Duodenal mucosa (tissue), 2 donors: ENCODE results near the gene HDC.

Experiments used
- H3K27ac ChIP-seq: one replicate; pipeline ENCODE4 v1.7.0; 2013; ENCODE audit warnings: low read depth, low read length
- H3K27me3 ChIP-seq, 2 donors: one replicate each; pipeline ENCODE4 v1.7.0; 2013; ENCODE audit warnings: low read length in 2 of 2, control low read depth in 1 of 2; ENCODE audit not compliant: insufficient read depth in 2 of 2, control insufficient read depth in 1 of 2
- H3K36me3 ChIP-seq, 2 donors: one replicate each; pipeline ENCODE4 v1.7.0; 2013; ENCODE audit warnings: low read length in 2 of 2, control low read depth in 1 of 2; ENCODE audit not compliant: insufficient read depth in 2 of 2, control insufficient read depth in 1 of 2
- H3K4me1 ChIP-seq, 2 donors: one replicate each; pipeline ENCODE4 v1.7.0; 2013; ENCODE audit warnings: low read length in 2 of 2, control low read depth in 1 of 2; ENCODE audit not compliant: insufficient read depth in 2 of 2, control insufficient read depth in 1 of 2
- H3K4me3 ChIP-seq, 2 donors: one replicate each; pipeline ENCODE4 v1.7.0; 2013; ENCODE audit warnings: low read length in 2 of 2, low read depth in 1 of 2
- H3K9ac ChIP-seq, 2 donors: one replicate each; pipeline ENCODE4 v1.7.0; 2013; ENCODE audit warnings: low read length in 2 of 2, low read depth in 1 of 2
- H3K9me3 ChIP-seq, 2 donors: one replicate each; pipeline ENCODE4 v1.7.0; 2013; ENCODE audit warnings: low read length in 2 of 2, control low read depth in 1 of 2; ENCODE audit not compliant: control insufficient read depth in 1 of 2

The HDC gene

DNA sequence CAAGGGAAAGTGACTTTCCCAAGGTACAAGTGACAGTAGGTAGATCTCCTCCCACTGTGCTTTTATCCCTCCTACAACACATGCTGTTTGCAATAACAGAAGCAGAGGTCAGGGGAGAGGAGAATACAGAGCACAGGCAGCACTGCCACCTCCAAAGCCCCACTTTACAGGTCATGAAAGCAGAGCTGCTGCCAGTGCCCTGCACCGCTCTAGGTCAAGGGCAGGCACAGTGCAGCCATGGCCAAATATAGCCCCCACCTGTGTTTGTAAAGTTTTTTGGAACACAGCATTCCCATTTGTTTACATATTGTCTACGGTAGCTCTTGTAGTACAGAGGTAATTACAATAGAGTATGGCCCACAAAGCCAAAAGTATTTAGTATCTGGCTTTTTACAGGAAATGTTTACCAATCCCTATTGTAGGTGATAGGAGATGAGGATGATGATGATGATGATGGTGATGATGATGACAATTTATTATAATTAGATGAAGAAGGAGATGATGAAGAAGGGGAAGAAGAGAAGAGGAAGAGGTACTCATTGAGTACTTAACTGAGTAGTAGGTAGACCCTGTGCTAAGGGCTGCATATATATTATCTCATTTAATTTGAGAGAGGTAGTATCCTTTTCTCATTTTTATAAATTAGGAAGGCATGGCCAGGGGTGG lies 20.4 kb downstream of the HDC start:
- H3K9me3 ChIP-seq = no peaks in the 10 kb centered on the region
- H3K27me3 ChIP-seq = no peaks in the 10 kb centered on the region
- H3K27ac ChIP-seq = no peak overlapping the region
- H3K9ac ChIP-seq = no peak overlapping the region
- peaks cover 9 to 11% of the 10 kb centered on the region in 2 donors for H3K4me1 ChIP-seq
- no peaks in the 10 kb centered on the region for H3K36me3 ChIP-seq
- H3K4me3 ChIP-seq = no peak overlapping the region

DNA sequence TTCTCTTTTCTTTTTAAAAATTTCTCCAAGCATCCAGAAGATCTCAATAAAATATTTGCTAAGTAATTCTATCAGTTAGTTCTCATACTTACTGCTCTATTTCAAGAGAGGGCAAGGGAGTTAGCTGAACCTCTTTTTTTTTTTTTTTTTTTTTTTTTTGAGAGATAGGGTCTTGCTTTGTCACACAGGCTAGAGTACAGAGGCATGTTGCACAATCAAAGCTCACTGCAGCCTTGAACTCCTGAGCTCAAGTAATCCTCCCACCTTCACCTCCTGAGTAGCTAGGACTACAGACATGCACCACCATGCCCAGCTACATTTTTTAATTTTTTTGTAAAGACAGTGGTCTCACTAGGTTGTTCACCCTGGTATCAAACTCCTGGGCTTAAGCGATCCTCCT lies 21.4 kb downstream of the HDC start:
- Histone ChIP-seq H3K4me3 (no peak overlapping the region), H3K36me3 (no peaks in the 10 kb centered on the region), H3K27ac (no peak overlapping the region), H3K9ac (no peak overlapping the region), H3K27me3 (no peaks in the 10 kb centered on the region), H3K9me3 (no peaks in the 10 kb centered on the region), H3K4me1 (peaks cover 9 to 11% of the 10 kb centered on the region in 2 donors)

DNA sequence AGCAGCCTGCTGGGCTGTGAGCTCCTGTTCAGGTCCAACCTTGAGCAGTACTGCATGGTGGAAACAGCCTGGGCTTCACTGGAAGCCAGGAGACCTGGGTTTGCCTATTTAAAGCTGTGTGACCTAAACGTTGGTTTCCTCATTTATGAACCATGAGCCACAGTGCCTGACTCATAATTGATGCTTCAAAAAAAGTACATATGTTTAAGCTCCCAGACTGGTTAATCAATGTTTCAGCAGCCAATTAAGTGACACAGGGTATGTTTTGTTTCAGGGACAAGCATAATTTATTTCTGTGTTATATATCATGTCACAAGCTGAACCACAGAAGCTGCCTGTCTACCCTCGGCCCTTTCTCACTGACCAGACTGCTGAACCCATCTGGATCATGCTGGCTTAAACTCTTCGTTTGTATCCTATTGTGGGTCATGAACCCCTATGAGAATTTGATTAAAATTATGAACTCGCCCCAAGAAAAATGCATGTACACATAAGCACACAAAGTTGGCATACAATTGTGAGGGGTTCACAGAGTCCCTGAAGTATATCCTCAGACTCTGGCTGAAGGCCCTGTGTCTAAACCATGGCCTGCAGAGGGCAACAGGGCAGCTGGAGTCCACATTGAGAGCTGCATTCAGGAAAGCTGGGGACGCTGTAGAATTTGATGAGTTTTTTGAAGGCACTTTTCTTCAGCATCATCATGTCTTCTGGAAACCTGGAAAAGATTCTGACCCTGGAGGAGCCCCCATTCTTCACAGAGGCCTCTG lies 23.7 kb downstream of the HDC start:
- no peaks in the 10 kb centered on the region for H3K9me3 ChIP-seq
- no peak overlapping the region for H3K4me3 ChIP-seq
- no peaks in the 10 kb centered on the region for H3K4me1 ChIP-seq
- no peak overlapping the region for H3K27ac ChIP-seq
- no peaks in the 10 kb centered on the region for H3K27me3 ChIP-seq
- no peaks in the 10 kb centered on the region for H3K36me3 ChIP-seq
- H3K9ac ChIP-seq = no peak overlapping the region

DNA sequence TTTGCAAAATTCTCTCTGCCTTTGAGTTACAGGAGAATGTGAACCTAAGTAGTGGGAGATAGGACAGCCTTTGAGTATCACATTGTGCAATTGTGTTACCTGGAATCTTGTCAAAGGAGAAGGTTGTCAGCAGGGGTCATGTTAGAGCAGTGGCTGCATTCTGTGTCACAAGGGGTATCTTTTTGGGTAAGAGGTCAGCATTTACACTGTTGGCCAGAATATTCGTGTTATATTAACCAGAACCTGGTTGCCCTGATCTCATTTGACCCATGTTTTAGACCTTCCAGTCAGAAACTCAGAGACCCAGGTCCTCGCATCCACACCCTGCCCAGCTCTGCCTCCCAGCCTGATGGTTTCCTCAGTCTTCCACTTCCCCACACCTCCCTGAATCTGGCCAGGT lies 27.3 kb downstream of the HDC start:
- no peak overlapping the region for H3K27ac ChIP-seq
- H3K36me3 ChIP-seq = no peaks in the 10 kb centered on the region
- no peaks in the 10 kb centered on the region for H3K27me3 ChIP-seq
- H3K4me3 ChIP-seq = no peak overlapping the region
- H3K9ac ChIP-seq = no peak overlapping the region
- H3K4me1 ChIP-seq = no peaks in the 10 kb centered on the region
- no peaks in the 10 kb centered on the region for H3K9me3 ChIP-seq

DNA sequence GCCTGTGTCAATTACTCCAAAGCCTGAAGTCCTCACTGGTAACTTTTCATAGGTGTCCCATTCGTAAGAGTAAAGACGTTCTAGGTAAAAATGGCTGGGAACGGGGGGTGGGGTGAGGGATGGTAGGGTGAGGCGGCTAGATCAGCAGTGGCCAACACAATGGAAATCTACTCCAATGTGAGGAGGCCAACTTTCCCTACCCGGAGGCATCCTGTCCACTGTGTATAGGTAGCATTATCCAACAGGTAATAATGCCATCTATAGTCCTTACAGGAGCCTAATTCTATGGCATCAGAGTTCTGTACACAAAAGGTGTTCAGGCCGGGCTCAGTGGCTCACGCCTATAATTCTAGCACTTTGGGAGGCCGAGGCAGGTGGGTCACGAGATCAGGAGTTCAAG lies 29.1 kb downstream of the HDC start:
- Histone ChIP-seq H3K4me3 (no peak overlapping the region), H3K4me1 (no peaks in the 10 kb centered on the region), H3K36me3 (no peaks in the 10 kb centered on the region), H3K9me3 (no peaks in the 10 kb centered on the region), H3K27ac (no peak overlapping the region), H3K9ac (no peak overlapping the region), H3K27me3 (no peaks in the 10 kb centered on the region)

DNA sequence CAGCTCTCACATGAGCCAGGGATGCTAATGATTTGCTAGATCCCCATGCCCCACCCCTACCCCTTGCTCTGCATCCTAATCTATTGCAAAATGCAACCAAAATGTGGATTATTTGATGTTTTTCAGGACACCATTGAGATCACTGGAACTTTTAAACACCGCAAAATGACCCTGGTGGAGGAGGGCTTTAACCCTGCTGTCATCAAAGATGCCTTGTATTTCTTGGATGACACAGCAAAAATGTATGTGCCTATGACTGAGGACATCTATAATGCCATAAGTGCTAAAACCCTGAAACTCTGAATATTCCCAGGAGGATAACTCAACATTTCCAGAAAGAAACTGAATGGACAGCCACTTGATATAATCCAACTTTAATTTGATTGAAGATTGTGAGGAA lies 29.7 kb downstream of the HDC start:
- Histone ChIP-seq H3K4me1 (no peaks in the 10 kb centered on the region), H3K27ac (no peak overlapping the region), H3K27me3 (no peaks in the 10 kb centered on the region), H3K9ac (no peak overlapping the region), H3K36me3 (no peaks in the 10 kb centered on the region), H3K9me3 (no peaks in the 10 kb centered on the region), H3K4me3 (no peak overlapping the region)

DNA sequence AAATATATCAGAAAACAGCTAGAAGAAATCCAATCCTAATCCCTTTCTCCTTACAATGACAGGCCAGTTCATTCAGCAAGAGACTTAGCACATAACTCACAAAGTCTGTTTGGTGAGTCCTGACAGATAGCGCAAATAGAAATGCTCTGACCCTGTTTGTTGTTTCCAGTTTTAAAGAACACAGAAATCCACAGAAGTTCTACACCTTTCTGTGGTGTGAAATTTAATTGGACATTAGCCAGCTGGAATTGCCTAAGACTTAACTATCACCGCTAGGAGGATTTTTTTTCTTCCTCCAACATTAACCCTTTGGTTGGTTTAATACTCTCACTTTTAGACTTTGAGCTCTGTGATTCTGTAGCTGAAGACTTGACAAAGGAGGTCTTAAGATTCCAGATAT lies 30.8 kb downstream of the HDC start:
- no peaks in the 10 kb centered on the region for H3K36me3 ChIP-seq
- H3K9ac ChIP-seq = no peak overlapping the region
- H3K27ac ChIP-seq = no peak overlapping the region
- H3K27me3 ChIP-seq = no peaks in the 10 kb centered on the region
- no peaks in the 10 kb centered on the region for H3K4me1 ChIP-seq
- H3K9me3 ChIP-seq = no peaks in the 10 kb centered on the region
- H3K4me3 ChIP-seq = no peak overlapping the region

DNA sequence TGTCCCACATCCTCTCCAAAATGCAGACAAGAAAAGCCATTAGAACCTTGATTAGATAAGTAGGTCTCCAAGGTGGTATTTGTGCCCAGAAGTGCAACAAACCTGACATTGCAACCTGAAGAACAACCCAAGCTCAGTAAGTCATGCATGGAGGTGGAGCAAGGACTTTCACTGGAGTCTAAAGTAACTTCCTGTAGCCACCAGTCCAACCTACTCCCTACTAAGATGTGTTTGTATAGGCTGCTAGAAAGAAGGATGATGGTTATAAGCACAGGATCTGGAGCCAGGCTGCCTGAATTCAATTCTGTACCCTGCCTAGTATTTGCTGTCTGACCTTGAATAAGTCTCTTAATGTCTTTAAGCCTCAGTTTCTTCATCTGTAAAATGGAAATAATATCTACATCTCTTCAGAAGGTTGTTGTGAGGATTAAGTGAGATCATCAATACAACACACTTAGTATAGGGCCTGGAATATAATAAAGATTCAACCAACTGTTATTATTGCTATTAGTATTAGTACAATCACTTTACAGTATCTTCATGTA lies 32.3 kb downstream of the HDC start:
- H3K4me3 ChIP-seq = no peak overlapping the region
- H3K9ac ChIP-seq = no peak overlapping the region
- H3K27ac ChIP-seq = no peak overlapping the region
- H3K27me3 ChIP-seq = no peaks in the 10 kb centered on the region
- no peaks in the 10 kb centered on the region for H3K4me1 ChIP-seq
- H3K9me3 ChIP-seq = no peaks in the 10 kb centered on the region
- H3K36me3 ChIP-seq = no peaks in the 10 kb centered on the region

DNA sequence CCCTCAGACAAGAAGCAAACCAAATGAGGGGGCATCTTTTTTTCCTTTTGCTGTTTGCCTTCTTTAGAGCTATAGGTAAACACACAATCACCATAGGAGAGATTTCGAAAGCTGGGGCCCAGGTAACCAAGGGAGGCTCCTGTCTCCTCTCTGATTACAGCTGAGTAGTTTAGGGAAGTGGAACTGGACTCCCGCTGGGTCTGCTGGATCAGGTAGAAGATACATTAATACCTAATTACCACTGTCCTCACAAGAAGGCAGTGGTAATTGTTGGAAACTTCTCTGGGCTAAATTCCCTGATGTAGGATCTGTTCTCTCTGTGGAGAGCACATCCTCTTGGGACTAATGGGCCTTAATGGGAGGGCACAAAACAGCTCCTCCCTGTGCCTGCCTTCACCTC lies 32.7 kb downstream of the HDC start:
- H3K27ac ChIP-seq = no peak overlapping the region
- no peak overlapping the region for H3K4me3 ChIP-seq
- no peaks in the 10 kb centered on the region for H3K9me3 ChIP-seq
- H3K9ac ChIP-seq = no peak overlapping the region
- no peaks in the 10 kb centered on the region for H3K4me1 ChIP-seq
- H3K27me3 ChIP-seq = no peaks in the 10 kb centered on the region
- no peaks in the 10 kb centered on the region for H3K36me3 ChIP-seq

DNA sequence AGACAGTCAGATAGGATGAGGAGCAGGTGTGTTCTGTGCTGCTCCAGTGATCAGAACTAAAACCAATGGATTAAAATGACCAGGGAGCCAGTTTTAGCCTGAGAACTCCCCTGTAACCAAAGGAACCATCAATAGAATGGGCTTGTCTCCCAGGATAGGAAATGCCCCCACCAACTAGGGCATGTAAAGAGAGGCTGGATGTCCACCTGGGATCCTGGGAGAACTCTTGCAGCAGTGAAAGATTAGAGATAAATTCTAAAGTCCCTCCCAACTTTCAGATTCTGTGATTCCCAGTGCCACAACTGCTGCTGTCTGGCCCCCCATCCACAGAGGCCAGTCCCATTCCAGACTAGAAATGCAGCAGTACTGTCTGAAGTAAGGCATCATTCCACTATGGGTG lies 33.8 kb downstream of the HDC start:
- Histone ChIP-seq H3K9ac (no peak overlapping the region), H3K27me3 (no peaks in the 10 kb centered on the region), H3K4me3 (no peak overlapping the region), H3K27ac (no peak overlapping the region), H3K9me3 (no peaks in the 10 kb centered on the region), H3K4me1 (no peaks in the 10 kb centered on the region), H3K36me3 (peaks cover 0 to 5% of the 10 kb centered on the region in 2 donors)
